ENCODE data around the gene TRIM44. TPM values are rescaled to one million over a fixed set of nuclear protein-coding genes. Genes with fewer than 3 reads are reported as not detected.

TRIM44 gene
- total RNA-seq, 1 experiment from 2014 or later = 33.4 TPM

- TF ChIP-seq REST (IDR thresholded peaks at IDR 0.05; ENCODE audit: low read depth) (no peak), JUND (IDR thresholded peaks at IDR 0.05) (no peak), ZFX (IDR thresholded peaks at IDR 0.05) (no peak), CBX3 (IDR thresholded peaks at IDR 0.05; ENCODE audit: low read depth) (no peak), EGR1 (IDR thresholded peaks at IDR 0.05; ENCODE audit: low read depth) (no peak), POLR2AphosphoS5 (IDR thresholded peaks at IDR 0.05; ENCODE audit: low read depth, low read length) (no peak)
These were observed 12.1 kb upstream of the TRIM44 start (continued) for GRCh38 chr11:35650467-35650866.

- CTCF ChIA-PET = no interaction called here
- no peak for ATAC-seq
- Histone ChIP-seq H4K20me1 (ENCODE audit: insufficient read depth) (no peaks in the 10 kb centered on the region), H2AFZ (ENCODE audit: low read depth, low read length, poor library complexity, severe bottlenecking) (no peak overlapping the region), H3K4me3 (replicated peaks in 1 of 2; ENCODE audit: low read depth in 1 of 2, low read length in 2 of 2) (no peak overlapping the region), H3K9ac (ENCODE audit: low read length) (no peak overlapping the region), H3K4me2 (ENCODE audit: low read length) (no peak overlapping the region), H3K27me3 (ENCODE audit: insufficient read depth, low read length) (no peaks in the 10 kb centered on the region), H3K79me2 (ENCODE audit: insufficient read depth, low read length) (no peaks in the 10 kb centered on the region), H3K27ac (ENCODE audit: low read depth, low read length) (no peak overlapping the region), H3K36me3 (ENCODE audit: control insufficient read depth in 1 of 2, insufficient read depth in 2 of 2, low read length in 2 of 2) (no peaks in the 10 kb centered on the region), H3K9me3 (ENCODE audit: control insufficient read depth in 1 of 2, insufficient read depth in 1 of 2, low read depth in 1 of 2, low read length in 2 of 2) (no peaks in the 10 kb centered on the region), H3K9me2 (ENCODE audit: insufficient read depth) (no peaks in the 10 kb centered on the region), H3K4me1 (ENCODE audit: control insufficient read depth in 1 of 2, insufficient read depth in 2 of 2, low read length in 2 of 2) (peaks cover 0 to 3% of the 10 kb centered on the region in 2 experiments; a peak in 1 of 4 replicates)
- POLR2A ChIA-PET = no interaction called here
- intact Hi-C loops (cut with micrococcal nuclease) = no loop called here
- DNase-seq (ENCODE audit: low read depth, low spot score) = no peak
- BruUV-seq (replicated peaks) = no TSS peak
- RAD21 ChIA-PET (ENCODE audit: low non-redundant PET in 1 of 2, low total read pairs in 2 of 2, uncharacterized antibody in 2 of 2, unreplicated experiment in 2 of 2) = no interaction called here
- no peak for TF ChIP-seq MAX (IDR thresholded peaks at IDR 0.05)
- TF ChIP-seq JUND (IDR thresholded peaks at IDR 0.05) = no peak
- no peak for TF ChIP-seq YY1 (IDR thresholded peaks at IDR 0.05; ENCODE audit: extremely low read depth, insufficient replicate concordance, low read depth, low read length)
- no peak for TF ChIP-seq ATF3 (IDR thresholded peaks at IDR 0.05)
- no peak for TF ChIP-seq TCF7L2 (IDR thresholded peaks at IDR 0.05; ENCODE audit: borderline replicate concordance, extremely low read depth, insufficient read depth, insufficient read length)
- no peak for TF ChIP-seq EGR1 (IDR thresholded peaks at IDR 0.05; ENCODE audit: low read depth)
- no peak for TF ChIP-seq ELF1 (IDR thresholded peaks at IDR 0.05; ENCODE audit: borderline replicate concordance, low read depth)
- no peak for TF ChIP-seq CBX3 (IDR thresholded peaks at IDR 0.05; ENCODE audit: low read depth)
- no peak for TF ChIP-seq FOSL1 (IDR thresholded peaks at IDR 0.05; ENCODE audit: low read depth)
- no peak for TF ChIP-seq SRF (IDR thresholded peaks at IDR 0.05; ENCODE audit: low read depth)
- TF ChIP-seq ZBTB33 (IDR thresholded peaks at IDR 0.05; ENCODE audit: extremely low read depth, insufficient replicate concordance, low read length) = no peak
- no peak for TF ChIP-seq REST (IDR thresholded peaks at IDR 0.05; ENCODE audit: low read depth)
- no peak for TF ChIP-seq ZFX (IDR thresholded peaks at IDR 0.05)
- no peak for TF ChIP-seq SP1 (IDR thresholded peaks at IDR 0.05; ENCODE audit: low read depth)
- TF ChIP-seq SIN3A (IDR thresholded peaks at IDR 0.05; ENCODE audit: low read depth) = no peak
- no peak for TF ChIP-seq CEBPB (IDR thresholded peaks at IDR 0.05; ENCODE audit: low read depth)
These were observed 11.3 kb upstream of the TRIM44 start for GRCh38 chr11:35651263-35651662.

Measured in HCT116 (cell line).